Mesendoderm (in vitro differentiated cells): ENCODE results near the gene PIP5K1A.
"Not testable (repeated sequence)": the region's sequence is repeated elsewhere in the genome, so short reads cannot be mapped to it uniquely, and the experiment has no call there.

ENCODE experiments used
- DNase-seq: peaks from one replicate; pipeline ENCODE4 v3.0.0; 2013
- H2AK5ac ChIP-seq: 2 replicates; pipeline ENCODE4 v1.6.1; 2013; ENCODE audit warnings: low read length, inconsistent platforms
- H2BK120ac ChIP-seq: 2 replicates; pipeline ENCODE4 v1.6.1; 2013; ENCODE audit warnings: low read depth, mild to moderate bottlenecking, low read length, moderate library complexity, mixed read lengths
- H2BK15ac ChIP-seq: replicated peaks from 2 replicates; pipeline ENCODE4 v1.6.1; 2013; ENCODE audit warnings: low read depth, mild to moderate bottlenecking, moderate library complexity
- H2BK5ac ChIP-seq: 2 replicates; pipeline ENCODE4 v1.6.1; 2013; ENCODE audit warnings: low read length, inconsistent platforms
- H3K18ac ChIP-seq: 2 replicates; pipeline ENCODE4 v1.6.1; 2013; ENCODE audit warnings: mild to moderate bottlenecking, low read length, mixed read lengths
- H3K23ac ChIP-seq: one replicate; pipeline ENCODE4 v1.6.1; 2013; ENCODE audit warnings: low read length
- H3K27ac ChIP-seq: 2 replicates; pipeline ENCODE4 v1.5.1; 2013; ENCODE audit warnings: low read depth, mild to moderate bottlenecking, inconsistent platforms, low read length, moderate library complexity
- H3K27me3 ChIP-seq: 2 replicates; pipeline ENCODE4 v1.6.1; 2013; ENCODE audit warnings: low read length, control low read depth, mild to moderate bottlenecking, inconsistent platforms; ENCODE audit not compliant: insufficient read depth, poor library complexity
- H3K36me3 ChIP-seq: 2 replicates; pipeline ENCODE4 v1.6.1; 2013; ENCODE audit warnings: low read length, inconsistent platforms; ENCODE audit not compliant: control insufficient read depth, insufficient read depth
- H3K4ac ChIP-seq: one replicate; pipeline ENCODE4 v1.6.1; 2013; ENCODE audit warnings: low read depth, mild to moderate bottlenecking, low read length, moderate library complexity
- H3K4me1 ChIP-seq: 2 replicates; pipeline ENCODE4 v1.6.1; 2013; ENCODE audit warnings: low read depth, low read length, inconsistent platforms; ENCODE audit not compliant: control insufficient read depth
- H3K4me2 ChIP-seq: 2 replicates; pipeline ENCODE4 v1.6.1; 2013; ENCODE audit warnings: low read length
- H3K4me3 ChIP-seq: 2 replicates; pipeline ENCODE4 v1.5.1; 2013; ENCODE audit warnings: mild to moderate bottlenecking, low read length
- H3K56ac ChIP-seq: one replicate; pipeline ENCODE4 v1.6.1; 2013; ENCODE audit warnings: low read length
- H3K79me1 ChIP-seq: 2 replicates; pipeline ENCODE4 v1.6.1; 2013; ENCODE audit warnings: low read length, inconsistent platforms
- H3K79me2 ChIP-seq: 2 replicates; pipeline ENCODE4 v1.6.1; 2013; ENCODE audit warnings: mild to moderate bottlenecking, low read length; ENCODE audit not compliant: control insufficient read depth, insufficient read depth
- H3K9ac ChIP-seq: 2 replicates; pipeline ENCODE4 v1.6.1; 2013; ENCODE audit warnings: low read length, inconsistent platforms
- H4K5ac ChIP-seq: one replicate; pipeline ENCODE4 v1.6.1; 2013; ENCODE audit warnings: low read length
- H4K8ac ChIP-seq: one replicate; pipeline ENCODE4 v1.6.1; 2013; ENCODE audit warnings: low read depth, mild to moderate bottlenecking, control low read depth, low read length, moderate library complexity
- WGBS: extraction: QIAGEN DNeasy Blood & Tissue Kit; methylation state at CpG from one replicate; pipeline ENCODE4 v1.1.7; 2013; ENCODE audit warnings: low lambda C conversion rate, missing lambda C conversion rate; ENCODE audit not compliant: insufficient coverage; ENCODE audit errors: extremely low coverage; 5-methylcytosine and 5-hydroxymethylcytosine counted together

PIP5K1A gene

DNA sequence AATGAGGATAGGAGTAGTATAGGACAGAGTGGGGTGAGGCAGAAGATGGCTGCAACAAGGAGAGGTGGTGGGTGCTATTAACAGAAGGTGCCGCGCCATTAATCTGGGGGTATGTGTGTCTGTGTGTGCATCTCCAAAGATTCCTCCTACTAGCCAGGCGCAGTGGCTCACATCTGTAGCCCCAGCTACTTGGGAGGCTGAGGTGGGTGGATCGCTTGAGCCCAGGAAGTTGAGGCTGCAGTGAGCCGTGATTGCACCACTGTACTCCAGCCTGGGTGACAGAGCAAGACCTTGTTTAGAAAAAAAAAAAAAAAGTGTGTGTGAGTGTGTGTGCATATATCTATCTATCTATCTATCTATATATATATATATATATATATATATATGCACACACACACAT is 77.0 kb downstream of the PIP5K1A start:
- H3K4me2 ChIP-seq, H3K36me3 ChIP-seq, H2BK15ac ChIP-seq, H3K23ac ChIP-seq, H2AK5ac ChIP-seq, DNase-seq, H3K79me1 ChIP-seq, H2BK120ac ChIP-seq, H3K79me2 ChIP-seq, H2BK5ac ChIP-seq, H4K5ac ChIP-seq, H3K56ac ChIP-seq, H3K27me3 ChIP-seq, H3K4ac ChIP-seq, H3K9ac ChIP-seq, H3K4me3 ChIP-seq, H3K18ac ChIP-seq, H4K8ac ChIP-seq, H3K27ac ChIP-seq, H3K4me1 ChIP-seq: not testable (repeated sequence)
- no CpG with 5 or more reads among the region's 5 CpGs for WGBS

GRCh38 chr1:151277249-151277648 is 78.9 kb downstream of the PIP5K1A start:
- WGBS, result no CpG with 5 or more reads among the region's 2 CpGs

DNA sequence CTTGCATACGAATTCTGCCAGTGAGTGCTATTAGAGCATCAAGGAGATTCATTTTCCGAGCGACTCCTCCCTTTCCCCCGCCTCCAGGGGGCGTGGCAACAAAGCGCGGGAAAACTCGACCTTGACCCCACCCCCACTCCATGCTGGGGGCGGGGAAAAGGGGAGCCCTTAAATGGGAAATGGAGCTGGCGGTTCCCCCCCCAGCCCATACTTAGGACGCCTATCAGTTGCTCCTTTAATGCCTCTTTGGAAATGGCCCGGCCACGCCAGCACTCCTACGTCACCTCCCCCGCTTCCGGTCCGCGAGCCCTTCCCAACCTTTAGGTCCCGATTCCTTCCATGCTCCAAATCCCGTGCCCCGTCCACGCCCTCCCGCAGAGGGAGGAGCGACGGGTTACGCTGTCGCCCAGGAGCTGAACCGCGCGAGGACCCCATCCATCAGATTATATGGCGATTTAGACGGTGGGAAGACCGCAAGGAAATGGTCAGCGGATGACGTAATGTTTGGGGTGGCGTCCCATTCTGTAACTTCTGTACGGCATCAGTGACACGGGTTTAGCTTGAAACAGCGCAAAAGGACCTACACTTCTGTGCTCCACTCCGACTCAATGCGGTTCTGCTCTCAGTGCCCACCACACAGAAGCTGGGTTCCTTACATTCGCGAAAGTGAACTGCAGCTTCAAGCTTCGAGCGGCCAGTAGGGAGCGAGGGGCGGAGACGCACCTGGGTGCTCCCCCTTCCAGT is 83.0 kb downstream of the PIP5K1A start:
- no peak overlapping the region for H2BK120ac ChIP-seq
- peaks cover 19% of the 10 kb centered on the region for H3K79me2 ChIP-seq
- peak overlapping the region; percentile 85 for H3K56ac ChIP-seq
- no peak overlapping the region for H2BK15ac ChIP-seq
- no peak overlapping the region for H3K4ac ChIP-seq
- no peak overlapping the region for H3K23ac ChIP-seq
- peaks cover 18% of the 10 kb centered on the region for H3K79me1 ChIP-seq
- peak overlapping the region; percentile 93 for H3K9ac ChIP-seq
- H3K36me3 ChIP-seq, result no peaks in the 10 kb centered on the region
- H4K5ac ChIP-seq, result no peak overlapping the region
- no peaks in the 10 kb centered on the region for H3K4me1 ChIP-seq
- H4K8ac ChIP-seq, result no peak overlapping the region
- no peak overlapping the region for H2AK5ac ChIP-seq
- H3K27ac ChIP-seq, result peak overlapping the region; percentile 88
- H2BK5ac ChIP-seq, result peak overlapping the region; percentile 96
- peak; percentile 99 for DNase-seq
- H3K4me3 ChIP-seq, result peak overlapping the region; percentile 37
- H3K27me3 ChIP-seq, result no peaks in the 10 kb centered on the region
- peak overlapping the region; percentile 18 for H3K18ac ChIP-seq
- peak overlapping the region; percentile 31 for H3K4me2 ChIP-seq
- no CpG with 5 or more reads among the region's 48 CpGs for WGBS

More at GRCh38 chr1:151277249-151277648, 78.9 kb downstream of the PIP5K1A start:
- Histone ChIP-seq H3K27me3 (no peaks in the 10 kb centered on the region), H2AK5ac (no peak overlapping the region), H4K8ac (no peak overlapping the region), H3K79me1 (no peaks in the 10 kb centered on the region), H3K4me3 (no peak overlapping the region), H3K18ac (no peak overlapping the region), H3K4me2 (no peak overlapping the region), H3K27ac (no peak overlapping the region), H3K23ac (no peak overlapping the region), H3K9ac (no peak overlapping the region), H2BK120ac (no peak overlapping the region), H3K56ac (no peak overlapping the region), H2BK15ac (no peak overlapping the region), H3K4ac (no peak overlapping the region), H2BK5ac (no peak overlapping the region), H3K36me3 (no peaks in the 10 kb centered on the region), H4K5ac (no peak overlapping the region), H3K4me1 (no peaks in the 10 kb centered on the region), H3K79me2 (no peaks in the 10 kb centered on the region)
- no peak for DNase-seq

- peak within 1 kb of the TSS; percentile 77 for H3K4me3 ChIP-seq
- DNase-seq, result peak; percentile 100
- H2BK120ac ChIP-seq, result no peak within 1 kb of the TSS
- peaks cover 7% of the 10 kb centered on the region for H3K36me3 ChIP-seq
- no peak within 1 kb of the TSS for H4K5ac ChIP-seq
- peak within 1 kb of the TSS; percentile 96 for H2BK5ac ChIP-seq
- H2AK5ac ChIP-seq, result no peak within 1 kb of the TSS
- H4K8ac ChIP-seq, result peak within 1 kb of the TSS; percentile 78
- H3K27ac ChIP-seq, result peak within 1 kb of the TSS; percentile 88
- H2BK15ac ChIP-seq, result no peak within 1 kb of the TSS
- peak within 1 kb of the TSS; percentile 92 for H3K56ac ChIP-seq
- H3K23ac ChIP-seq, result peak within 1 kb of the TSS; percentile 96
- H3K9ac ChIP-seq, result peak within 1 kb of the TSS; percentile 93
- no peaks in the 10 kb centered on the region for H3K4me1 ChIP-seq
- H3K18ac ChIP-seq, result peak within 1 kb of the TSS; percentile 81
- H3K4me2 ChIP-seq, result peak within 1 kb of the TSS; percentile 95
- peak within 1 kb of the TSS; percentile 82 for H3K4ac ChIP-seq
- H3K27me3 ChIP-seq, result no peaks in the 10 kb centered on the region
- no CpG with 5 or more reads among the region's 74 CpGs for WGBS
- peaks cover 19% of the 10 kb centered on the region for H3K79me2 ChIP-seq
- peaks cover 19% of the 10 kb centered on the region for H3K79me1 ChIP-seq
Observed at GRCh38 chr1:151281969-151282882, 83.9 kb downstream of the PIP5K1A start, which contains the start of gene ZNF687. Gene ZNF687 (plus strand): TSS chr1:151282299. CDS start chr1:151286292, 3,993 bp downstream.

DNA sequence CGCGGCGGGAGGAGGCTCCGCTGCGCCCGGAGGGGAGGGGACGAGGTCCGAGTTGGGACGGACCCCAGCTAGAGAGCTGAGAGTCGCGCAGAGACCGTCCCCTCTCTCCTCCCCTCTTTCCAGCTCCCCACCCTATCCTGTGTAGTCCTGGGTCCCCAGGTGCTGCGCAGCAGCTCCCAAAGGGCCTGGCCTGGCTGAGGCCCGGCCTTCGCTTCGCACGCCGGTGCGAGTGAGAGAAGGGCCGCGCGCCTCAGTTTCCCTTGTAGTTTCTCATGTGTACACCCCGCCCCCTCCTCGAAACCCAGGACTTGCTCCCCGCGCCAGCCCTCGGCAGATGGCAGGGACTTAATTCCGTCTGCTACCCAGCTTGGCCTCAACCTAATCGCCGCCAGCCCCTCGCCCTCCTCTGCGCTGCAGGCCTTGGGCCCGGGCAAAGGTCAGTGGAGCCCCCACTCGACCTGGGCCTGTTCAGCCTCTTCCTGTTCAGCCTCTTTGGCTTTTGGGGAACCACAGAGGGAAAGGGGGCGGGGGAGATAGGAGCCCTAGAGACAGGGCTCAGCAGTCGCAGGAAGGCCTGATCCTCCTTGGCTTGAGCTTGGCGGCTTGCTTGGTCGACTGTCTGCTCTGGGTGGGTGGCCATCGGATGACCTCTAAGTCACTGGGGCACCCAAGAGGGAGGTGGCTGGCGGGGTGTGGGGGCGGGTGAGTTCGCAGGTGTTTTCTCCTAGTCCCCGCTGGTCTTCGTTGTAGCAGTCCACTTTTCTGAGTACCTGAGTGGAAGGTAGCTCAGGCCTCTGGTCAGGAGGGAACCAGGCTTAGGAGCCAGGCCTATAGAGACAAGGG is 84.8 kb downstream of the PIP5K1A start:
- DNase-seq, result peak; percentile 68
- Histone ChIP-seq H3K18ac (peak overlapping the region; percentile 81), H2BK5ac (no peak overlapping the region), H3K4me3 (peak overlapping the region; percentile 77), H3K4ac (peak overlapping the region; percentile 82), H4K5ac (no peak overlapping the region), H3K4me1 (no peaks in the 10 kb centered on the region), H3K23ac (peak overlapping the region; percentile 96), H3K79me1 (peaks cover 20% of the 10 kb centered on the region), H2BK15ac (no peak overlapping the region), H3K4me2 (peak overlapping the region; percentile 95), H3K27me3 (no peaks in the 10 kb centered on the region), H3K36me3 (peaks cover 8% of the 10 kb centered on the region), H3K9ac (peak overlapping the region; percentile 81), H4K8ac (peak overlapping the region; percentile 78), H3K79me2 (peaks cover 19% of the 10 kb centered on the region), H2AK5ac (no peak overlapping the region), H3K56ac (peak overlapping the region; percentile 92), H2BK120ac (no peak overlapping the region), H3K27ac (peak overlapping the region; percentile 87)
- WGBS, result no CpG with 5 or more reads among the region's 44 CpGs
